T-helper 2 cell (primary cell): ENCODE measurements around the gene ZNF732.
A peak's percentile ranks its signal among the peaks of the same experiment; 100 is the strongest.
"Not testable (repeated sequence)": the region's sequence is repeated elsewhere in the genome, so short reads cannot be mapped to it uniquely, and the experiment has no call there.

Source experiments
- DNase-seq, 5 experiments: peaks; one replicate each; pipeline versions ENCODE4 v3.0.0 to v3.0.0-alpha.2; 2012 to 2022
- total RNA-seq, 2 donors: gene quantifications; one replicate each; lab custom pipeline; 2026; lab: John Stamatoyannopoulos, UW

Gene ZNF732
- total RNA-seq: 0 reads per million in 2 donors

DNA sequence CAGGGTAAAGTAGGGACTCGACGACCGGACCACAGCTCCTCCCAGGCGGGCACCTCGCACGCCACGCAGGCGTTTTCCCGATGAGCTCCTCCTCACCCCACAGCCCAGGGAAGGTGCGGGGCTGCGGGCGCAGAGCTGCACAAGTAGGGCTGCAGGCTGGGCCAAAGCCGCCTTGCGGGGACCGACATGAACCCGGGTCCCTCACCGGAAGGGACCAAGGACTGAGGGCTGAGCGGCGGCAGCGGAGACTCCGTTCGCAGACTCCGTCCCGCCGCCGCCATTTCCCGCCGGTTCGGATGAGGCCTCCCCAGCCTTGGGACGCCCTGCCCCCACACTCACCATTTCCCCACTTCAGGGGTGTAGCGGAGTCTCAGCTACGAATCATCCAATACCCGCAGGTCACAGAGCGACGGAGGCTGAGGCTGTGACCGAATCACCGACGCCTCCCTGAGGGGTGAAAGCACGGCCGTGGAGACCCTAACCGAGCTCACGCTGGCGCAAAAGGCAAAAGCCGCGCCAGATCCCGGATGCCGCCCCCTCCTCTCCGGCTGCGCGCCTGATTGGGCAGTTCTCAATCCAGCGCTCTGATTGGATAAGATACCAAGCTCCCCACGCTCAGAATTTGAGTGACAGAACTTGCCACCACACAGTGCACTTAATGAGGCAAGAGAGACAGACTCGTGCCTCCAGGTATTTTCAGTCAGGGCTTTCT lies at the start of gene ZNF732:
TSS of gene ZNF732 (minus strand) at position 506 of the 712 bp plus-strand sequence. CDS start at position 342, 164 bp downstream.
- DNase-seq: no peak

DNA sequence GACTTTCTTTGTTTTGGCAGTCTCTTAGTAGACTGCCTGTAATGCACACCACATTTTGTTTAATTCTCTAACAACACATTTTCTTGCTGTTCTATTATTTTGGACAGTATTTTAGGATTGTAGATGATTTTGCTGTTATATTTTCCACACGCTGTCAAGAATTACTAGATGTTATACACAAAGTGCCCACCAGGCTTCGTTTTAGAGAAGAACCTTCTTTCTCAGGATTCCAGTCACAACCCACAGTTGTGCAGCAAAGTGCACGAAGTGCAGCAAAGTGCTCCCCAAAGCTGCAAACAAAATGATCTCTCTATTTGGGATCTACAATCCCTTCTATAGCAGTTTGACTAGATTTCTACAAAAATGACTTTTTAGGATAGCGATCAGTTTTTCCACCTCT lies 34.7 kb upstream of the ZNF732 start:
- DNase-seq: peak in 1 of 5 experiments; percentile 21

DNA sequence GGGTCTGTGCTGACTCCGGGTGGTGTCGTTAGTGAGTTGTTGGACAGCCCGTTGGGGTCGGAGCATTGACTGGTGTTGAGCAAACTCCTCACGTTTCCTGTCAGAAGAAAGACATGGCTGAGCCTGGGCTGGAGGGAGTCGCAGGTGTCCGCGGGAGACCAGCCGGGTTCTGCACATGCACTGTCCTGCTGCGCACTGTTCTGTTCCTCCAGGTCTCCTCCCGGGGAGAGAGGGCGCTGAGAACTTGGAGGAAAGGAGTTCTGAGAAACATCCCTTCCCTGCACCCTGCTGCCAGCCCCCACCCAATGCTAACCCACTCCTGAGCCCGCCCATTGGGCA lies 33.5 kb upstream of the ZNF732 start:
- peak in 1 of 5 experiments; percentile 17 for DNase-seq

DNA sequence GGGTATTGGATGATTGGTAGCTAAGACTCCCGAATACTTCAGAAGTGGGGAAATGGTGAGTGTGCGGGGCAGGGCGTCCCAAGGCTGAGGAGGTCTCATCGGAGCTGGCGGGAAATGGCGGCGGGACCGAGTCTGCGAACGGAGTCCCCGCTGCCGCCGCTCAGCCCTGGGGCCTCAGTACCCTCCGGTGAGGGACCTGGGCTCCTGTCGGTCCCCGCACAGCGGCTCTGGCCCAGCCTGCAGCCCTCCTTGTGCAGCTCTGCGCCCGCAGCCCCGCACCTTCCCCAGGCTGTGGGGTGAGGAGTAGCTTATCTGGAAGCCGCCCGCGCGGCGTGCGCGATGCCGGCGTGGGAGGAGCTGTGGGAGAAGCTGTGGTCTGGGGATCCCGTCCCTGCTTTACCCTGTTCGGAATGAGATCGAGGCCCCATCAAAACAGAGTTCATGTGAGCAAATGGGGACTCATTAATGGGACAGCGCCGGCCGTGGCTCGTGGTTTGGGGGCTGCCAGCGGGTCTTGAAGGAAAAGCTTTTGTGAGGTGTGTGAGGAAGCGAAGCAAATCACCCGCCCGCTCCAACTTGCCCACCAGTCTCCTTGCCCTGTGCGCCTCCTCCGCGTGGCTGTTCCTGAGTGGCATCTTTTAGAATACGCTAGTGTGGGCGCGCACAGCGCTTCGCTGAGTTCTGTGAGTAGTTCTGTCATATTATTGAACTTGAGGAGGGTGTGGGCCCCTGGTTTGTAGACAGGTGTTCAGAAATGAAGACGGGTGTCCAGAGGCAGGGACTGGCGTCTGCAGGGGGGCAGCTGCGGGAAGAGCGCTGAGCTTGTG lies 32.9 kb upstream of the ZNF732 start:
- DNase-seq: peak in 3 of 5 experiments; percentile 5 to 68 (median 35)

DNA sequence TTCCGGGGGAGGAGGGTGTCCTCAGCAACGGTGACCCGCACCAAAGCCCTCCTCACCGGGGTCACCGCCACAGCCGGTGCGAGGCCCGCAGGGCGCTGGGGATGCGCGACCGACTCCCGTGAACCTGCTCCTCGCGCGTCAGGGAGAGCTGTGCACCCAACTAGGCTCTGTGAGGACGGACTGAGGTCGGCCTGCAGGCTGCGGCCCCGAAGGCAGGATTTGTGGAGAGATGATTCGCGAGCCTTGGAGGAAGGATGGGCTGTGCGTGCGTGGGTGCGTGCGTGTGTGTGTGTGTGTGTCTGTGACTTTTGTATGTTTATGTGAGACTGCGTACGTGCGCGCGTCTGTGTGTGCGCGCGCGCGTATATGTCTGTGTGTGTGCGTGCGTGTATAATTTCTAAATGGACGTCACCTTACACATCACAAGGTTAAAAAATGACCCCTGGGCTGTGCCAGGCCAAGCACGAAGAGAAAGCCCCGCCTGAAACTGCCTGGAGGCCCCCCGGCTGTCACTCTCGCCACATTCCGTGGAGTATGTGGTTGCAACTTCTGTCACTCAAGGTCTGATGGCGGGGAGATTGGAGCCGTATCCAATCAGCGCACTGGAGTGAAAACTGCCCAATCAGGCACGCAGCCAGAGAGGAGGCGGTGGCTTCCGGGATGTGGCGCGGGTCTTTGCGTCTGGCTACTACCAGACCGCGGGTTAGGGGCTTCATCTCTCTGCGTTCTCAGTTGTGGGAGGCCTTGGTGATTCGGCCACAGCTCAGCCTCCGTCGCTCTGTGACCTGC lies 32.1 kb upstream of the ZNF732 start, which contains the start of gene ZNF141:
TSS of gene ZNF141 (plus strand) at position 672 of the 789 bp plus-strand sequence. CDS start 170 bp downstream, outside the sequence.
- DNase-seq: peak; percentile 65 to 99 (median 85)

DNA sequence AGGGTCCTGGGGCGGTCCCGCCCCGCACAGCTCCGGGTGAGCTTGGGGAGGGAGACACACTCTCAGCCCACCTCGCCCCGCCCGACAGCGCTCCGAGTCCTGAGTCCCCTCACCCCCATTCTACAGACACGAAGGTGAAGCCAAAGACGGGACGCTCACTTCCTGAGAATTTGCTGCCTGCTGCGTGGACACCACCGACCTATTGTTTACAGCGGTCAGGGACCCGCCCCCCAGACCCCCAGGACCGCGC lies 31.5 kb upstream of the ZNF732 start:
- DNase-seq: no peak

DNA sequence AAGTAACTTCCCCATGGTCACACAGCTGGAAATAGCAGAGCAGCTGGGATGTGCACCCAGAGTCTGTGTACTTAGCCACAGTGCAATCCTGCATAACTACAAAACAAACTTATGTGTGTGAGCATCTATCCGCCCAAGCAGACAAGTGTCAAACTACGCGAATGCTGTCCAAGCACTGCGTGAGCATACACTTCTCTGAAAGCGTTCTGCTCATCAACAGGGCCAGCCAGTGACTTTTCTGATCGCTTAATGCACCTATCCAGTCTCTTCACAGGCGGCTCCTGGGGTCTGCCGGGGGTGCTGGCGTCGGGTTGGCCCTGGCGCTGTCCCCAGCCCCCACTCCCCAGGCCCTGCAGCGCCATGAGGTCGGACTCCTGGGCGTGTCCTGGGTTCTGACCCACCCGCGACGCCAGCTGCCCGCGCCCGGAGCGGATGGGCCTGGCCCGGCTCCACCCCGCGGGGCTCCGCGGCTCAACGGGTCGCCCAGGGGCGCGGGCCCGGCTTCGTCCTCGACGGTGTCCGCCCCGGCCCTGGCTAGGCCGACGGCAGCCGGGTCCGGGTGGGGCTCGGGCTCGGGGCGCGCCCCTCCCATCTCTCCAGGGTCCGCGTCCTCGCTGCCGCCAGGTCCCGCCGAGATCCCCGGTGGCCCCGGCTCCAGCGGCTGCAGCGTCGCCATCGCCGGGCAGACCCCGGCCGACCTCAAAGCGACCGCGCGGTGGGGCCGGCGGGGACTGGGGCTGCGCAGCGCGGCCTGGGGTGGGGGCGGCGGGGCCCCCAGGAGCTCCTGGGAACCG lies 31.0 kb upstream of the ZNF732 start:
- peak in 1 of 5 experiments; percentile 7 for DNase-seq

DNA sequence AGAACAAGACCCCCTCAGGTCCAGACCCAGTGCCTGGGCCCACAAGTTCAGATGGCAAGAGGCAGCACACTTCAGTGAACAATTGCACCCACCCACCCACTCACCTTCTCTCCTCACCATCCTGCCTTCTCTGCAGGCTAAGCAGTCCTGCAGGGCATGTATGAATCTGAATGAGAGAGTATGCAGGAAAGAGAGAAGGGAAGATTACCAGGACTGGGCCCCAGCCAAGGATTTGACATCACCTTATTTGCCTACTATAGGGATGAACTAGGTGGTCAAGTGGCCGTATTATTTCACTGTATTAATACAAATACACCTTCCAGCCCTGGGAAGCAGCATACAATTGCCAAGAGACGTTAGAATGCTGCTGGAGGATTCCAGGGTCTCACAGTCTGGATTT lies 30.2 kb upstream of the ZNF732 start:
- no peak for DNase-seq

DNA sequence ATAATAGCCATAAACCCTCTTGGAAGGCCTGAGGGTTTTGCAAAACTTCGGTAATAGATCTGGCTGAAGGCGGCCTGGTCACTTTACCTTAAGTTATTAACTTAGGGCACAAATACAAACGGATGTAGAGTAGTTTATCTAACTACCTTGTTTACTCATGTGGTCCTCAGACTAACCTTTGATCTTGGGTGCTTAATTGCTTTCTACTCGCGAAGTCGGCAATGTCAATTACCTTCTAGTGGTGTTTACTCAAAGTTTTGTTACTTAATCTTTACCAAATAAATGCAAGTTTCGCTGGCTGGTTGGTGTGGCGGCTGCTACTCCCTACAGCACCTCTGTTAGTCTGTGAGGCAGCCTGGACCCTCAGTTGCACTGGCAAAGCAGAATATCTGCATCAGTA lies 23.5 kb upstream of the ZNF732 start:
- no peak for DNase-seq

DNA sequence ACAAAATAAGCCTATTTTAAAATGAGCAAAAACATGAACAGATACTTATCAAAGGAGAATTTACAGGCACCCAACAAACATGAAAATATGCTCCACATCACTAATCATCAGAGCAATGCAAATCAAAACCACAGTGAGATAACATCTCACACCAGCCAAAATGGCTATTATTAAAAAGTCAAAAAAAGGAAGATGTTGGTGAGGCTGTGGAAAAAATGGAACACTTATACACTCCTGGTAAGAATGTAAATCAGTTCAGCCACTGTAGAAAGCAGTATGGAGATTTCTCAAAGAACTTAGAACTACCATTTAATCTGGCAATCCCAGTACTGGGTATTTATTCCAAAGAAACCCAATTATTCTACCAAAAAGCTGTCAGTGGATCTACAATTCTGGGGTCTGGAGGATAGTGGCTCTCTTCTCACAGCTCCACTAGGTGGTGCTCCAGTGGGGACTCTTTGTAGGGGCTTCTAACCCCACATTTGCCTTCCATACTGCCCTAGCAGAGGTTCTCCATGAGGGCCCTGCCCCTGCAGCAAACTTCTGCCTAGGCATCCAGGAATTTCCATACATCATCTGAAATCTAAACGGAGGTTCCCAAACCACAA lies 9.1 kb upstream of the ZNF732 start:
- DNase-seq: no peak

DNA sequence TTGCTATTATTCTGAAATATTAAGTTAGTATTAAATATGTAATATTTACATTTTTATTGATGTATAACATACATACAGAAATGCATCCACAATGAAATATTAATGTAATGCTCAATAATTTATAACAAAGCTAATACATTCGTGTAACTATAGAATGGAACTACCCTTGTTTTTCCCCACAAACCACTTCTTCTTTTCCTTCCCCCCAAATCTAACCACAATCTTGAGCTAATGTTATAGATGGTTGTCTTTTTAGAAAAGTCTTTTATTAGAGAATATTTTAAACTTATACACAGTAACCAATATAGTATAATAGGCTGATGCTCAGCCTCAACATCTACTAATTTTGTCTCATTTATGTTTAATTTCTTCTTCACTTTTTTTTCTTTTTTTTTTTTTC lies 4.5 kb upstream of the ZNF732 start:
- DNase-seq: no peak

DNA sequence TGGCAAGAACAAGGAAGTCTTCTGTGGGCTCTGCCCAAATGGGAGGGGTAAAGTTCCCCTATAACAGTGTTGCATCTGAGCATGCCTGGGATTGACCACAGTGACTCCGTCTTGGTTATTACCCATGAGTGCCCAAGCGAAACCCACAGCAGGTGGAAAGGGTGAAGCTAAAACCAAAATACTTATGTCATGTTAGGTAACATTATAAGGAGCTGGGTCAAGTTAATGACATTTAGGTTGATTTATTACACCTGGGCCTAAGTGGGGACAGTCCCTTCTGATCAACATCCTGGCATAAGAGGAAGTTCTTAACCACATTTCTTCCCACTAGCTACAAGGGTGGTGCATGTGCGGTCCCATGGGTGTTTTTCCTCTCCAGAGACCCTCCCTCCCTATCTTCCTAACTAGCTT lies 1.3 kb upstream of the ZNF732 start:
- no peak for DNase-seq

DNA sequence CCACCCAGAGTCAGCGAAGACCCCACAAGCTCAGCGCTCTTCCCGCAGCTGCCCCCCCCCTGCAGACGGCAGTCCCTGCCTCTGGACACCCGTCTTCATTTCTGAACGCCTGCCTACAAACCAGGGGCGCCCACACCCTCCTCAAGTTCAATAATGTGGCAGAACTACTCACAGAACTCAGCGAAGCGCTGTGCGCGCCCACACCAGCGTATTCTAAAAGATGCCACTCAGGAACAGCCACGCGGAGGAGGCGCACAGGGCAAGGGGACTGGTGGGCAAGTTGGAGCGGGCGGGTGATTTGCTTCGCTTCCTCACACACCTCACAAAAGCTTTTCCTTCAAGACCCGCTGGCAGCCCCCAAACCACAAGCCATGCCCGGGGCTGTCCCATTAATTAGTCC lies 758 bp downstream of the ZNF732 start:
- DNase-seq: not testable (repeated sequence)

DNA sequence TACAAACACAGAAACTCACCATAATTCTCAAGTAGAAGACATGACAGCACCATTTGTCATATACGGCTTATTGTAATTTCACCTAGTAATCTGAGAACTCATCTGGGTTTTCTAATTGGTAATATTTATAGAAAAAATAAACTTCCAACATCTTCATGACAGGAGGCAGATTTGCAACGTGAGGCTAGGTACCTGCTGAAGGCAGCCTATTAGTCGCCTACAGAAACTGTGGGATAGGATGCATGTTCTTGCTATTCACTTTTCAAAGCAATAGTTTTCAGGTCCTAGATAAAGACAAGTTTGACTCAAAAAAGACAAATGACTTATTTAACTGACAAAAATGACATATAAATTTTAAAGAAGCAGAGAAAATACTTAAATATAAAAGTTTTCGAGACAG lies 2.9 kb downstream of the ZNF732 start:
- DNase-seq: no peak

DNA sequence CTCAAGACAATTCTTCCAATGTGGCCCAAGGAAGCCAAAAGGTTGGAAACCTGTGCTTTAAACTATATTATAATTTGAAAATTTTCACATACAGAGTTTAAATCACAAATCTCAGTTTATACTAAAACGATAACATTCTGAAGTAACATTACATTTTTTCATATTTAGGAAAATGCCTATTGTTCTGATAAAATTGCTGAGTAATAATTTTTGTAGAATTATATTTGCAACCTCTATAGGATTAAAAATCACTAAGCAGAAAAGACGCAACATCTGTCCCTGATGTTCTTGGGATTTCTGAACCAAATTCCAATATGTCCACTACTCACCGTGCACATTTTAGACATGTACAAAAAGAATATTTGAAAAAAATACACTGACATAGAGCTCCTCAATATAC lies 10.5 kb downstream of the ZNF732 start:
- DNase-seq: no peak

DNA sequence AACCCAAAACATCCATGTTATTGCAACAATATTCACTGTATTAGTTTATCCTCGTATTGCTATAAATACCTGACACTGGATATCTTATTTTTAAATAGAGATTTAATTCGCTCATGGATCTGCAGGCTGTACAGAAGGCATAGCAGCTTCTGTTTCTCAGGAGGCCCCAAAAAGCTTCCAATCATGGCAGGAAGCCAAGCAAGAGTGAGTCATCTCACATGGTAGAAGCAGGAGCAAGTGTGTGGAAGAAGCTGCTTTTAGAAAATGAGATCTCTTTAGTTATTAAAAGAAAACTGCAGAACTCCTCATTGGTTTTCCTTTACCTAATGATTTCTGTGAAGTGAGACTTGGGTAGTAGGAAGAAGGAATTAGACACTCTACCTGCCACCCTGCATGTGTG lies 16.4 kb downstream of the ZNF732 start:
- DNase-seq: no peak

DNA sequence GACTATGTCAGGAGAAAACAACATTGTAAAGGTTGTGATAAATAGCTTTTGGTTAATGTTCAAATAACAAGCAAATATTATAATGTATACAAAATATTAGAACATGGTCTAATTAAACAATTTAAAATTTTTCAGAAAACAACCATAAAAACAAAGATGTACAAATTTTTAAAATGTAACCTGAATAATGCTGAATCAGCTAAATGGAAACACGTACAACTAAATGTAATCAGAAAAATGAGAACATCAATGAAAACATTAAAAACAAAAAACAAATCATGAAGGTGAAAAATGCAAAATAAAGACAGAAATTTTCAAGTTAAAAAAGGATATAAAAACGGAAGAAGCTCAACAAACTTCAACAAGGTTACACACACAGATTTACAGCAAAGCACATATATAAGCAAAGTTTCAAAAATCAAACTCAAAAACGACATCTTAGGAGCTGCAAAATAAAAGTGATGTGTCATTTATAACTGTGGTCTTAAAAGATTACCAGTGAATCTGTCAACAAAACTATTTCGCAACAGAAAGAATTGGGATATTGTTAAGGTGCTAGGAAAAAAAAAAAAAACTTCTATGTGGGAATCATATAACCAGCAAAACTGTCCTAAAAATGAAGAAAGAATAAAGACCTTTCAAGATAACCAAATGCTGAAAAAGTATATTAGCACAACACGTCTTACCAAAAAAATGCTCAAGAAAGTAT lies 31.8 kb downstream of the ZNF732 start:
- DNase-seq: no peak

DNA sequence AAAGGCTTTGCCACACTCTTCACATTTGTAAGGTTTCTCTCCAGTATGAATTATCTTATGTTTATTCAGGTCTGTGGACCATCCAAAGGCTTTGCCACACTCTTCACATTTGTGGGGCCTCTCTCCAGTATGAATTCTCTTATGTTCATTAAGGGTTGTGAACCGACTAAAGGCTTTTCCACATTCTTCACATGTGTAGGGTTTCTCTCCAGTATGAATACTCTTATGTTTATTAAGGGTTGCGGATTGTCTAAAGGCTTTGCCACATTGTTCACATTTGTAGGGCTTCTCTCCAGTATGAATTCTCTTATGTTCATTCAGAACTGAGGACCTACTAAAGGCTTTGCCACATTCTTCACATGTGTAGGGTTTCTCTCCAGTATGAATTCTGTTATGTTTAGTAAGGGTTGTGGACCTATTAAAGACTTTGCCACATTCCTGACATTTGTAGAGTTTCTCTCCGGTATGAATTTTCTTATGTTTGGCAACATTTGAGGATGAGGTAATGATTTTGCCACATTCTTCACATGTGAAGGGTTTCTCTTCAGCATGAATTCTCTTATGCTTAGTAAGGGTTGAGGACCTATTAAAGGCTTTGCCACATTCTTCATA lies 33.7 kb downstream of the ZNF732 start:
- no peak for DNase-seq

DNA sequence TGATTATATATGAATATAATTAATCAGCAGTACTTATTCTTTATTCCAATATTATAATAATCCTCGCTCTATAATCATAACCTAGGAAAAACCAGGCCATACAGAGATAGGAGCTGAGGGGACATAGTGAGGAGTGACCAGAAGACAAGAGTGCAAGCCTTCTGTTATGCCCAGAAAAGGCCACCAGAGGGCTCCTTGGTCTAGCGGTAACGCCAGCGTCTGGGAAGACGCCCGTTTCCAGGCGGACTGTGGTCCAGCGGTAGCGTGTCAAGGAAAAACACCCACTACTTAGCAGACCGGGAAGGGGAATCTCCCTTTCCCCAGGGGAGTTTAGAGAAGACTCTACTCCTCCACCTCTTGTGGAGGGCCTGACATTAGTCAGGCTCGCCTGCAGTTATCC lies 46.0 kb downstream of the ZNF732 start:
- DNase-seq: not testable (repeated sequence)

DNA sequence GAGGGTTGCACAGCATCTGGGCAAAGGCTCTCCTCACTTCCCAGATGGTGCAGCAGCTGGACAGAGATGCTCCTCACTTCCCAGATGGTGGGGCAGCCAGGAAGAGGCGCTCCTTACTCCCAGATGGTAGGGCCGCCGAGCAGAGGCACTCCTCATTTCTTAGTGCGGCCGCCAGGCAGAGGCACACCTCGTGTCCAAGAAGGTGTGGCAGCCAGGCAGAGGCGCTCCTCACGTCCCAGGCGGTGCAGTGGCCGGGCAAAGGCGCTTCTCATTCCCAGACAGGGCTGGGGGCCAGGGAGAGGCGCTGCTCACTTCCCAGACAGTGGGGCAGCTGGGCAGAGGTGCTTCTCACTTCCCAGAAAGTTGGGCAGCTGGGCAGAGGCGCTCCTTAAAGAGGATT lies 48.8 kb downstream of the ZNF732 start:
- no peak for DNase-seq
